Measurements from ENCODE around the gene NDE1. TPM values are rescaled to one million over a fixed set of nuclear protein-coding genes. Genes with fewer than 3 reads are reported as not detected.
A peak's percentile ranks its signal among the peaks of the same experiment; 100 is the strongest.

NDE1 gene
- total and polyA plus RNA-seq, 2 of the 4 experiments (the other 2 are of a cell fraction), result 22.7 to 29.2 TPM

- Histone ChIP-seq H3K9ac (ENCODE audit: low read depth, low read length) (no peak overlapping the region), H2BK20ac (ENCODE audit: low read depth, low read length) (no peak overlapping the region), H4K5ac (ENCODE audit: low read depth, low read length) (no peak overlapping the region), H3K79me1 (ENCODE audit: low read depth in 1 of 2, low read length in 2 of 2) (peaks cover 5 to 25% of the 10 kb centered on the region in 2 experiments; a peak in 3 of 4 replicates), H2BK5ac (ENCODE audit: low read depth, low read length, poor library complexity, severe bottlenecking) (no peak overlapping the region), H2AK9ac (replicated peaks; ENCODE audit: low read depth, low read length, poor library complexity) (no peak overlapping the region), H3K4me2 (ENCODE audit: low read depth, low read length) (no peak overlapping the region), H2AFZ (replicated peaks; ENCODE audit: low read length, poor library complexity) (no peak overlapping the region), H4K91ac (ENCODE audit: insufficient read depth, low read depth, low read length) (no peak overlapping the region), H3K27me3 (ENCODE audit: control insufficient read depth, insufficient read depth, low read length) (no peaks in the 10 kb centered on the region), H3K18ac (ENCODE audit: low read depth, low read length) (no peak overlapping the region), H4K8ac (ENCODE audit: low read depth in 2 of 2, low read length in 2 of 2) (no peak overlapping the region), H3K27ac (ENCODE audit: insufficient read depth, low read length) (no peak overlapping the region), H3K4me3 (ENCODE audit: insufficient read depth, low read depth, low read length) (no peak overlapping the region), H3K4ac (ENCODE audit: low read depth, low read length) (no peak overlapping the region), H4K20me1 (ENCODE audit: insufficient read depth, low read length) (no peaks in the 10 kb centered on the region; the same call in 1 of the 2 replicates), H3K4me1 (ENCODE audit: control insufficient read depth, insufficient read depth, low read length) (no peaks in the 10 kb centered on the region), H3K9me1 (ENCODE audit: insufficient read depth, low read length) (no peaks in the 10 kb centered on the region; the same call in 1 of the 2 replicates), H3K9me3 (ENCODE audit: control insufficient read depth, insufficient read depth, low read length) (no peaks in the 10 kb centered on the region), H3K36me3 (ENCODE audit: control insufficient read depth, insufficient read depth, low read length) (peaks cover 54% of the 10 kb centered on the region), H3K56ac (ENCODE audit: extremely low read depth, insufficient read depth, low read length) (no peak overlapping the region), H2BK120ac (ENCODE audit: low read depth, low read length) (no peak overlapping the region), H2BK15ac (ENCODE audit: low read depth, low read length) (no peak overlapping the region), H3K14ac (replicated peaks; ENCODE audit: low read depth, low read length) (no peak overlapping the region), H3K23ac (ENCODE audit: low read depth, low read length) (no peak overlapping the region), H2AK5ac (ENCODE audit: low read depth, low read length) (no peak overlapping the region)
- in situ Hi-C loops (cut with MboI; ENCODE audit: low sequenced_read_pairs) (loop anchor here (5.0 kb wide), 1 partner anchor 48 kb away; the partner anchor contains the start of gene MARF1), intact Hi-C loops (cut with micrococcal nuclease) (no loop called here), dilution Hi-C loops (cut with HindIII; ENCODE audit: low sequenced_read_pairs, unreplicated experiment) (no loop called here)
- ChIA-PET CTCF (interaction anchor here (0.6 to 1.3 kb wide), 2 partner anchors 8 to 49 kb away, joined by 3 to 5 read pairs; no protein-coding TSS in a partner anchor), POLR2A (ENCODE audit: unreplicated experiment) (interaction anchor here (0.6 kb wide), 1 partner anchor 201 kb away, joined by 3 read pairs; no protein-coding TSS in a partner anchor)
- DNase-seq (peak; percentile 61), ATAC-seq (ENCODE audit: low read depth) (peak; percentile 82)
- no TSS peak for BruUV-seq (replicated peaks)
- WGBS, 2 experiments (ENCODE audit: extremely low coverage in 2 of 2, insufficient read length in 1 of 2), result no CpG with 5 or more reads among the region's 3 CpGs
- TF ChIP-seq CHD1 (IDR thresholded peaks at IDR 0.05; ENCODE audit: low read depth, low read length) (no peak), BHLHE40 (IDR thresholded peaks at IDR 0.05; ENCODE audit: low read depth, low read length) (no peak), FOS (IDR thresholded peaks at IDR 0.05; ENCODE audit: low read depth, low read length) (peak; percentile 16; the same call in 1 of the 2 replicates), MAZ (IDR thresholded peaks at IDR 0.05; ENCODE audit: borderline replicate concordance, low read depth, low read length) (no peak)
Measured at GRCh38 chr16:15690296-15690695, 40.3 kb downstream of the NDE1 start.

Data from IMR-90 (cell line).